BJ (cell line): ENCODE data around the gene PDCD4. TPM values are rescaled to one million over a fixed set of nuclear protein-coding genes. Genes with fewer than 3 reads are reported as not detected.

Source experiments
- CTCF ChIA-PET: fragments of 350-600 bp; formaldehyde crosslinking; extraction: SDS; loops from one replicate; lab custom pipeline; 2021; ENCODE audit warnings: antibody characterized with exemption, inconsistent platforms; lab: Yijun Ruan, JAX
- POLR2A ChIA-PET: fragments of 300-600 bp; sonication (Branson Sonifier 250); formaldehyde crosslinking; extraction: SDS; loops from one replicate; lab custom pipeline; 2021; ENCODE audit warnings: antibody characterized with exemption; lab: Charles Lee
- DNase-seq: peaks from one replicate; pipeline ENCODE4 v3.0.0-alpha.2; 2011; ENCODE audit warnings: low read depth
- H3K27me3 ChIP-seq: 2 replicates; pipeline ENCODE4 v1.6.0; 2011; ENCODE audit warnings: low read length; ENCODE audit not compliant: control insufficient read depth, insufficient read depth
- H3K36me3 ChIP-seq: 2 replicates; pipeline ENCODE4 v1.5.1; 2011; ENCODE audit warnings: low read length; ENCODE audit not compliant: control insufficient read depth, insufficient read depth
- H3K4me3 ChIP-seq: 2 replicates; pipeline ENCODE4 v1.5.1; 2011; ENCODE audit warnings: low read depth, mild to moderate bottlenecking, control low read depth, low read length
- polyA plus RNA-seq: library from polyadenylated mRNA; depleted of rRNA; stranded (reverse); fragments of >200 nt; gene quantifications from 2 replicates; pipeline ENCODE4 v1.2.3, GENCODE V29; 2011
- TF ChIP-seq, protein P1 (sequence below): IDR thresholded peaks from 2 replicates; pipeline ENCODE4 v1.5.1; 2011; ENCODE audit warnings: low read depth, mild to moderate bottlenecking, control low read depth, inconsistent platforms, low read length, moderate library complexity; ENCODE audit not compliant: insufficient read depth

PDCD4 gene
- polyA plus RNA-seq, 1 experiment: 22.0 TPM

DNA sequence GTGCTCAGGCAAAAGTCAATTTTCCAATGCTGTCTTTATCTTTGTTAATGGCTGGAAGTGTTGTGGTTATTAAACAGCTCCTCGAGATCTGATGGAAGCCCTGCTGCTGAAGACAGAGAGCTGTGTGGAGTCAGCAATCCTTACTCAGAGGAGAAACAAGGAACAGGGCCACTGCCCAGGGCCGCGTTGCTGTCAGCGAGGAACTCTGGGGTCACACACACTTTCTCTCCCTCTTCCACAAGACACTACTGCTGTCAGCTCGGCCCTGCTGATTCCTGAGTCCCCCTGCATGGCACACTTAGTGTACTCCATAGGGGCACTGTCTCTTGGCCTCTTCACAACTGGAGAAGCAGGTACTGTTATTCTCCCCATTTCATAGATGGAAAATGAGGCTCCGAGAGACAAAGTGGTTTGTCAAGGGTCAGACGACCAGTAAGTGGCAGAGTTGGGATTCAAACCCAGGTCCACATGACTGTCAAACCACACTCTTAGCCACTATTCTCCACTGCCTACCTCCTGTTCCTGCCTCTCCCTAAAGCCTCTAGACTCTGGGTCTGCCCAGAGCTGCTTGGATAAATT is 29.3 kb upstream of the PDCD4 start:
- no peak for DNase-seq
- Histone ChIP-seq H3K27me3 (peaks cover 4% of the 10 kb centered on the region), H3K36me3 (no peaks in the 10 kb centered on the region), H3K4me3 (no peak overlapping the region)
- TF ChIP-seq, protein P1, sequence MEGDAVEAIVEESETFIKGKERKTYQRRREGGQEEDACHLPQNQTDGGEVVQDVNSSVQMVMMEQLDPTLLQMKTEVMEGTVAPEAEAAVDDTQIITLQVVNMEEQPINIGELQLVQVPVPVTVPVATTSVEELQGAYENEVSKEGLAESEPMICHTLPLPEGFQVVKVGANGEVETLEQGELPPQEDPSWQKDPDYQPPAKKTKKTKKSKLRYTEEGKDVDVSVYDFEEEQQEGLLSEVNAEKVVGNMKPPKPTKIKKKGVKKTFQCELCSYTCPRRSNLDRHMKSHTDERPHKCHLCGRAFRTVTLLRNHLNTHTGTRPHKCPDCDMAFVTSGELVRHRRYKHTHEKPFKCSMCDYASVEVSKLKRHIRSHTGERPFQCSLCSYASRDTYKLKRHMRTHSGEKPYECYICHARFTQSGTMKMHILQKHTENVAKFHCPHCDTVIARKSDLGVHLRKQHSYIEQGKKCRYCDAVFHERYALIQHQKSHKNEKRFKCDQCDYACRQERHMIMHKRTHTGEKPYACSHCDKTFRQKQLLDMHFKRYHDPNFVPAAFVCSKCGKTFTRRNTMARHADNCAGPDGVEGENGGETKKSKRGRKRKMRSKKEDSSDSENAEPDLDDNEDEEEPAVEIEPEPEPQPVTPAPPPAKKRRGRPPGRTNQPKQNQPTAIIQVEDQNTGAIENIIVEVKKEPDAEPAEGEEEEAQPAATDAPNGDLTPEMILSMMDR: no peak
- ChIA-PET POLR2A (no interaction called here), CTCF (interaction anchor here (1.0 kb wide), 1 partner anchor 38 kb away, joined by 4 read pairs; no protein-coding TSS in a partner anchor)

GRCh38 chr10:110843031-110843430 is 28.7 kb upstream of the PDCD4 start:
- ChIA-PET CTCF (interaction anchor here (1.0 to 1.5 kb wide), 4 partner anchors 10 to 39 kb away, joined by 3 to 5 read pairs (median 4); no protein-coding TSS in a partner anchor), POLR2A (no interaction called here)
- H3K36me3 ChIP-seq: no peaks in the 10 kb centered on the region
- H3K4me3 ChIP-seq: no peak overlapping the region
- no peak for DNase-seq
- TF ChIP-seq, protein P1: no peak
- H3K27me3 ChIP-seq: peaks cover 6% of the 10 kb centered on the region

DNA sequence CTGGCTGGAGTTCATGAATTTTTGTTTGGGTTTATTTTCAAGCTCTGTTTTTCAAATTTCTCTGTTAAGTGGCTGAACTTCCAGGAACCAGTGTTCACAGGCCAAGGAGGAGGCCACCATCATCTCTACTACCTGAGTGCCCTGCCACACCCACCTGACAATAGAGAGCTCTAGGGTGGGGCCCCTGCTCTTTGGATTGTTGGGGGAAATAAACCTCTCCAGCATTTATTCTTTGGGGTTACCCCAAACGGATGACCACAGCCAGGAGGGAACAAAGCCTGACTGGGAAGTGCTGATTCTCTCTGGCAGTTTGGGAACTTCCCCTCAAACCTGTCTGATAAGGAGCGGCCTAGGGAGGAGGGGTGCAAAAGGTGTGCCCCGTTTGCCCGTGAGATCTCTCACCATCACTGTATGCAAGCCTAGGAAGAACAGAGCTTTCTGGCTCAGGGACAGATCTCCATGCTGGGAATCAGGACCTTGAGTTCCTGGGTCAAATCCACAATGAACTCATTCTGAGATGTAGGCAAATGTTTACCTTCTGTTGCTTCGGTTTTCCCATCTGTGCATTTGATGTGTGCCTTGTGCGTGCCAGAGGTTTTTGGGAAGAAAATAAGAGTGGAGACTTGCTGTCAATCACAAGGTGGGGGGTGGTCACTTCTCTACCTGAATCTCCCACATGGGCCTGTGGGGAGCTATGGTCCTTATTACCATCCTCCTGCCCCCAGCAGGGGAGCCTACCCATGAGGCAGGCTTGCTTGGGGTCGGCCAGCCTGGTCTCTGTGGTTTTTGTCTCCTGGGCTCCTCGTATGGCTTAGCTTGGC is 27.7 kb upstream of the PDCD4 start:
- Histone ChIP-seq H3K4me3 (no peak overlapping the region), H3K36me3 (no peaks in the 10 kb centered on the region), H3K27me3 (peaks cover 6% of the 10 kb centered on the region)
- no peak for DNase-seq
- TF ChIP-seq, protein P1: no peak
- ChIA-PET CTCF (interaction anchor here (0.6 to 1.5 kb wide), 5 partner anchors 11 to 954 kb away, joined by 3 to 5 read pairs (median 3); no protein-coding TSS in a partner anchor), POLR2A (no interaction called here)

DNA sequence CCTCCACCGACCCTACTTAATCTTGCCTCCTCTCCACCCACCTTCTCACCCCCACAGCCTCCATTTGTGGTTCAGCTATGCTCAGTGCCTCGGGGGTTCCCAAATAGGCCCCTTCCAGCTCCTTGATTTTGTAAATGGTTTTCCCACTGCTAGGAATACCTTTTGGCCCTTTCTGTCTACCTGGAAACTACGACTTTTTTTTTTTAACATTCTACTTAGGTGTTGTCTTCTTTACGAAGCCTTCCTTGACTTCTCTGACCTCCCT is 27.2 kb upstream of the PDCD4 start:
- DNase-seq: no peak
- no peaks in the 10 kb centered on the region for H3K36me3 ChIP-seq
- peaks cover 8% of the 10 kb centered on the region for H3K27me3 ChIP-seq
- TF ChIP-seq, protein P1: no peak
- H3K4me3 ChIP-seq: no peak overlapping the region
- POLR2A ChIA-PET: no interaction called here
- CTCF ChIA-PET: interaction anchor here (0.6 to 1.4 kb wide), 3 partner anchors 10 to 954 kb away, joined by 3 to 4 read pairs (median 3); no protein-coding TSS in a partner anchor

GRCh38 chr10:110845192-110845755 is 26.5 kb upstream of the PDCD4 start:
- H3K36me3 ChIP-seq: no peaks in the 10 kb centered on the region
- TF ChIP-seq, protein P1: no peak
- CTCF ChIA-PET: no interaction called here
- no peak overlapping the region for H3K4me3 ChIP-seq
- no peak for DNase-seq
- POLR2A ChIA-PET: no interaction called here
- H3K27me3 ChIP-seq: peaks cover 9% of the 10 kb centered on the region
